Measurements from ENCODE around the gene TRIP13.

- TF ChIP-seq, protein P1, sequence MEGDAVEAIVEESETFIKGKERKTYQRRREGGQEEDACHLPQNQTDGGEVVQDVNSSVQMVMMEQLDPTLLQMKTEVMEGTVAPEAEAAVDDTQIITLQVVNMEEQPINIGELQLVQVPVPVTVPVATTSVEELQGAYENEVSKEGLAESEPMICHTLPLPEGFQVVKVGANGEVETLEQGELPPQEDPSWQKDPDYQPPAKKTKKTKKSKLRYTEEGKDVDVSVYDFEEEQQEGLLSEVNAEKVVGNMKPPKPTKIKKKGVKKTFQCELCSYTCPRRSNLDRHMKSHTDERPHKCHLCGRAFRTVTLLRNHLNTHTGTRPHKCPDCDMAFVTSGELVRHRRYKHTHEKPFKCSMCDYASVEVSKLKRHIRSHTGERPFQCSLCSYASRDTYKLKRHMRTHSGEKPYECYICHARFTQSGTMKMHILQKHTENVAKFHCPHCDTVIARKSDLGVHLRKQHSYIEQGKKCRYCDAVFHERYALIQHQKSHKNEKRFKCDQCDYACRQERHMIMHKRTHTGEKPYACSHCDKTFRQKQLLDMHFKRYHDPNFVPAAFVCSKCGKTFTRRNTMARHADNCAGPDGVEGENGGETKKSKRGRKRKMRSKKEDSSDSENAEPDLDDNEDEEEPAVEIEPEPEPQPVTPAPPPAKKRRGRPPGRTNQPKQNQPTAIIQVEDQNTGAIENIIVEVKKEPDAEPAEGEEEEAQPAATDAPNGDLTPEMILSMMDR (conservative IDR thresholded peaks at IDR 0.05; ENCODE audit: low read depth, low read length), result no peak
- no peak for TF ChIP-seq EZH2phosphoT487 (IDR thresholded peaks at IDR 0.05; ENCODE audit: borderline replicate concordance, low read length)
Measured at GRCh38 chr5:966941-967340, 74.3 kb downstream of the TRIP13 start.

Data from PC-3 (cell line).